ENCODE results near the gene SPSB1.

GRCh38 chr1:9319789-9320519, 27.3 kb downstream of the SPSB1 start:
- TF ChIP-seq, protein P1, sequence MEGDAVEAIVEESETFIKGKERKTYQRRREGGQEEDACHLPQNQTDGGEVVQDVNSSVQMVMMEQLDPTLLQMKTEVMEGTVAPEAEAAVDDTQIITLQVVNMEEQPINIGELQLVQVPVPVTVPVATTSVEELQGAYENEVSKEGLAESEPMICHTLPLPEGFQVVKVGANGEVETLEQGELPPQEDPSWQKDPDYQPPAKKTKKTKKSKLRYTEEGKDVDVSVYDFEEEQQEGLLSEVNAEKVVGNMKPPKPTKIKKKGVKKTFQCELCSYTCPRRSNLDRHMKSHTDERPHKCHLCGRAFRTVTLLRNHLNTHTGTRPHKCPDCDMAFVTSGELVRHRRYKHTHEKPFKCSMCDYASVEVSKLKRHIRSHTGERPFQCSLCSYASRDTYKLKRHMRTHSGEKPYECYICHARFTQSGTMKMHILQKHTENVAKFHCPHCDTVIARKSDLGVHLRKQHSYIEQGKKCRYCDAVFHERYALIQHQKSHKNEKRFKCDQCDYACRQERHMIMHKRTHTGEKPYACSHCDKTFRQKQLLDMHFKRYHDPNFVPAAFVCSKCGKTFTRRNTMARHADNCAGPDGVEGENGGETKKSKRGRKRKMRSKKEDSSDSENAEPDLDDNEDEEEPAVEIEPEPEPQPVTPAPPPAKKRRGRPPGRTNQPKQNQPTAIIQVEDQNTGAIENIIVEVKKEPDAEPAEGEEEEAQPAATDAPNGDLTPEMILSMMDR (conservative IDR thresholded peaks at IDR 0.05), result no peak
- TF ChIP-seq EZH2 (IDR thresholded peaks at IDR 0.05; ENCODE audit: low read depth), result no peak
